ENCODE measurements around the gene CCDC81. TPM values are rescaled to one million over a fixed set of nuclear protein-coding genes. Genes with fewer than 3 reads are reported as not detected.

CCDC81 gene
- total RNA-seq, 1 donor = 26.8 TPM

DNA sequence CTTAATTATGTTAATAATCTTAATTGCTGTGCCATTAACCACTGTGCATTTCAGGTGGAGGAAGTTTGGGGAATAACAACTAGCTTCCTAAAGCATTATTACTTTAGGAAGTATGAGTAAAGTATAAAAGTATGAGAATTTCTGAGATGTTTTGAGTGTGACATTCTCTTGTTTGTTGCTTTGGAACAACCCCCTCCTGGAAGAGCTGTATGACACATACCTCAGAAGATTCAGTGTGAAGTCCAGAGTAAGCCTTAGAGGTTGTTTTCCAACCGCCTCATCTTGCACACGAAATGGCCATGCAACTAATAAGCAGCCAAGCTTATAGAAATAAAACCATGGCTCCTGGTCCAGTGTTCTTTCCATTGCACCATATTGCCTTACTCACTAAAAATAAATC is 21.7 kb downstream of the CCDC81 start:
- no peak overlapping the region for H3K4me3 ChIP-seq (ENCODE audit: low read depth, low read length)
- DNase-seq (ENCODE audit: low read depth) = peak; percentile 53
- TF ChIP-seq, protein P1, sequence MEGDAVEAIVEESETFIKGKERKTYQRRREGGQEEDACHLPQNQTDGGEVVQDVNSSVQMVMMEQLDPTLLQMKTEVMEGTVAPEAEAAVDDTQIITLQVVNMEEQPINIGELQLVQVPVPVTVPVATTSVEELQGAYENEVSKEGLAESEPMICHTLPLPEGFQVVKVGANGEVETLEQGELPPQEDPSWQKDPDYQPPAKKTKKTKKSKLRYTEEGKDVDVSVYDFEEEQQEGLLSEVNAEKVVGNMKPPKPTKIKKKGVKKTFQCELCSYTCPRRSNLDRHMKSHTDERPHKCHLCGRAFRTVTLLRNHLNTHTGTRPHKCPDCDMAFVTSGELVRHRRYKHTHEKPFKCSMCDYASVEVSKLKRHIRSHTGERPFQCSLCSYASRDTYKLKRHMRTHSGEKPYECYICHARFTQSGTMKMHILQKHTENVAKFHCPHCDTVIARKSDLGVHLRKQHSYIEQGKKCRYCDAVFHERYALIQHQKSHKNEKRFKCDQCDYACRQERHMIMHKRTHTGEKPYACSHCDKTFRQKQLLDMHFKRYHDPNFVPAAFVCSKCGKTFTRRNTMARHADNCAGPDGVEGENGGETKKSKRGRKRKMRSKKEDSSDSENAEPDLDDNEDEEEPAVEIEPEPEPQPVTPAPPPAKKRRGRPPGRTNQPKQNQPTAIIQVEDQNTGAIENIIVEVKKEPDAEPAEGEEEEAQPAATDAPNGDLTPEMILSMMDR (IDR thresholded peaks at IDR 0.05; ENCODE audit: insufficient read depth, low read depth, low read length) = no peak

GRCh38 chr11:86397351-86397750 is 22.7 kb downstream of the CCDC81 start:
- TF ChIP-seq, protein P1 (IDR thresholded peaks at IDR 0.05; ENCODE audit: insufficient read depth, low read depth, low read length) = no peak
- DNase-seq (ENCODE audit: low read depth) = no peak
- H3K4me3 ChIP-seq (ENCODE audit: low read depth, low read length) = no peak overlapping the region

- TF ChIP-seq, protein P1 (IDR thresholded peaks at IDR 0.05; ENCODE audit: insufficient read depth, low read depth, low read length) = no peak
- H3K4me3 ChIP-seq (ENCODE audit: low read depth, low read length) = no peak overlapping the region
- no peak for DNase-seq (ENCODE audit: low read depth)
These were observed 23.4 kb downstream of the CCDC81 start for GRCh38 chr11:86398106-86398505.

DNA sequence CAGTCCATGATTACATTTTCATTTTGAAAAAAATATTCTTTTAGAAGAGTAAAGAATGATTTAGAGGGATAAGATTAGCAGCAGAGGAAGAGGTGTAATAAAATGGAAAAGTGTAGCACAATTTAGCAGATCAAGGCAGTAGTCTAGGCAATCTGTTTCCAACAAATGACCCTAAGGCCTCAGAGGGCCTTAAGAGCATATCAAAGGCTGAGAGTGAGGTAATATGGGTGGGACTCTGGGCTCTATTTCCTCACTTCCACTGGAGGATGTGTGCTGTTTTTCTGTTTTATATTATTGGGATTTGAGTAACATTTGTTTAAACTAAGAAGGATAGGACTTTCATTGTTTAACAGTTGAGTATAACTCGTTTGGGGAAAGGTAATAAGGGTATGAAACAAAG is 28.8 kb downstream of the CCDC81 start:
- H3K4me3 ChIP-seq (ENCODE audit: low read depth, low read length) = no peak overlapping the region
- TF ChIP-seq, protein P1 (IDR thresholded peaks at IDR 0.05; ENCODE audit: insufficient read depth, low read depth, low read length) = no peak
- no peak for DNase-seq (ENCODE audit: low read depth)

- no peak overlapping the region for H3K4me3 ChIP-seq (ENCODE audit: low read depth, low read length)
- no peak for DNase-seq (ENCODE audit: low read depth)
- TF ChIP-seq, protein P1 (IDR thresholded peaks at IDR 0.05; ENCODE audit: insufficient read depth, low read depth, low read length) = peak; percentile 44
These were observed 34.2 kb downstream of the CCDC81 start for GRCh38 chr11:86408845-86409244.

- DNase-seq (ENCODE audit: low read depth) = no peak
- TF ChIP-seq, protein P1 (IDR thresholded peaks at IDR 0.05; ENCODE audit: insufficient read depth, low read depth, low read length) = no peak
- H3K4me3 ChIP-seq (ENCODE audit: low read depth, low read length) = no peak overlapping the region
These were observed 39.3 kb downstream of the CCDC81 start for GRCh38 chr11:86414032-86414431.

- TF ChIP-seq, protein P1 (IDR thresholded peaks at IDR 0.05; ENCODE audit: insufficient read depth, low read depth, low read length) = no peak
- DNase-seq (ENCODE audit: low read depth) = no peak
- H3K4me3 ChIP-seq (ENCODE audit: low read depth, low read length) = no peak overlapping the region
These were observed 40.3 kb downstream of the CCDC81 start for GRCh38 chr11:86415026-86415425.

All from fibroblast of villous mesenchyme (primary cell).